GM23338 (cell line): ENCODE data around the gene CNNM2. TPM values are rescaled to one million over a fixed set of nuclear protein-coding genes. Genes with fewer than 3 reads are reported as not detected.

Source experiments
- ATAC-seq: fragments of 200-7000 bp; cut with Tn5 transposase; 3 replicates; pipeline ENCODE4 v1.9.1; 2020
- DNase-seq: peaks from one replicate; pipeline ENCODE4 v3.0.0-alpha.2; 2015; ENCODE audit warnings: low spot score
- H2AFZ ChIP-seq: fragments of 200-600 bp; sonication (generic); 2 replicates; pipeline ENCODE4 v1.8.0; 2016; ENCODE audit warnings: antibody characterized with exemption, mild to moderate bottlenecking, moderate library complexity
- H3F3A ChIP-seq: fragments of 200-600 bp; sonication (generic); replicated peaks from 2 replicates; pipeline ENCODE4 v1.8.0; 2017; ENCODE audit warnings: antibody characterized with exemption, mixed run types, low read depth
- H3K27ac ChIP-seq: fragments of 200-600 bp; sonication (generic); 2 replicates; pipeline ENCODE4 v1.6.1; 2016; ENCODE audit warnings: low read depth
- H3K27me3 ChIP-seq: fragments of 200-600 bp; sonication (generic); 2 replicates; pipeline ENCODE4 v1.8.0; 2016; ENCODE audit warnings: mild to moderate bottlenecking, mixed run types, moderate library complexity; ENCODE audit not compliant: insufficient read depth
- H3K36me3 ChIP-seq: fragments of 200-600 bp; sonication (generic); 2 replicates; pipeline ENCODE4 v1.8.0; 2016; ENCODE audit warnings: mild to moderate bottlenecking; ENCODE audit not compliant: insufficient read depth
- H3K4me1 ChIP-seq: fragments of 200-600 bp; sonication (generic); 2 replicates; pipeline ENCODE4 v1.8.0; 2016; ENCODE audit warnings: mild to moderate bottlenecking, moderate library complexity; ENCODE audit not compliant: insufficient read depth
- H3K4me2 ChIP-seq: fragments of 200-600 bp; sonication (generic); 2 replicates; pipeline ENCODE4 v1.7.1; 2017; ENCODE audit warnings: mixed run types
- H3K4me3 ChIP-seq: fragments of 200-600 bp; sonication (generic); 2 replicates; pipeline ENCODE4 v1.6.1; 2016; ENCODE audit warnings: mixed run types
- H3K79me2 ChIP-seq: fragments of 200-600 bp; sonication (generic); replicated peaks from 2 replicates; pipeline ENCODE4 v1.8.0; 2017; ENCODE audit warnings: mild to moderate bottlenecking; ENCODE audit not compliant: insufficient read depth
- H3K9me2 ChIP-seq: fragments of 200-600 bp; sonication (generic); 2 replicates; pipeline ENCODE4 v1.8.0; 2017; ENCODE audit not compliant: insufficient read depth
- H4K20me1 ChIP-seq: fragments of 200-600 bp; sonication (generic); replicated peaks from 2 replicates; pipeline ENCODE4 v1.8.0; 2017; ENCODE audit warnings: mild to moderate bottlenecking; ENCODE audit not compliant: insufficient read depth
- H3K27ac Mint-ChIP-seq: 2 replicates; pipeline ENCODE4 v1.8.0; 2020; ENCODE audit warnings: inconsistent platforms, mild to moderate bottlenecking, moderate library complexity, mixed read lengths
- H3K27me3 Mint-ChIP-seq: 3 replicates; pipeline ENCODE4 v1.8.0; 2022; ENCODE audit warnings: low read depth, mild to moderate bottlenecking, moderate library complexity, mixed read lengths, inconsistent platforms; ENCODE audit not compliant: insufficient read depth, poor library complexity
- H3K36me3 Mint-ChIP-seq: 3 replicates; pipeline ENCODE4 v1.8.0; 2021; ENCODE audit warnings: low read depth, mild to moderate bottlenecking, inconsistent platforms, moderate library complexity, mixed read lengths
- H3K4me1 Mint-ChIP-seq: 3 replicates; pipeline ENCODE4 v1.8.0; 2020; ENCODE audit warnings: mild to moderate bottlenecking, inconsistent platforms, mixed read lengths
- H3K4me3 Mint-ChIP-seq: 3 replicates; pipeline ENCODE4 v1.8.0; 2021; ENCODE audit warnings: moderate library complexity, mild to moderate bottlenecking, inconsistent platforms, mixed read lengths
- H3K9me3 Mint-ChIP-seq: 3 replicates; pipeline ENCODE4 v1.8.0; 2020; ENCODE audit warnings: moderate library complexity, mild to moderate bottlenecking, inconsistent platforms, mixed read lengths
- CREB1 ChIP-seq: fragments of 250-450 bp; sonication (Bioruptor Pico); IDR thresholded peaks from 2 replicates; pipeline ENCODE4 v1.5.0; 2020; ENCODE audit warnings: low read depth, mild to moderate bottlenecking, moderate library complexity
- EZH2phosphoT487 ChIP-seq: fragments of 200-600 bp; sonication (generic); IDR thresholded peaks from one replicate; pipeline ENCODE4 v1.8.1; 2018; ENCODE audit warnings: antibody characterized with exemption; ENCODE audit not compliant: unreplicated experiment
- NANOG ChIP-seq: IDR thresholded peaks from 2 replicates; pipeline ENCODE4 v1.6.1; 2016; ENCODE audit warnings: antibody characterized with exemption, borderline replicate concordance
- STAT1 ChIP-seq: IDR thresholded peaks from one replicate; pipeline ENCODE4 v1.6.1; 2016; ENCODE audit warnings: antibody characterized with exemption; ENCODE audit not compliant: unreplicated experiment
- polyA plus RNA-seq: library from polyadenylated mRNA; unstranded; fragments of >200 nt; fragmentation: Nextera tagmentation; extraction: Ambion mirVana; gene quantifications from 2 replicates; pipeline ENCODE4 v1.2.1, GENCODE V29; 2016
- total RNA-seq: library from RNA; depleted of rRNA; stranded (reverse); fragments of >200 nt; shearing (Covaris generic); gene quantifications from 2 replicates; pipeline ENCODE4 v1.2.3, GENCODE V29; 2014
- TF ChIP-seq, protein P1 (sequence below): fragments of 250-450 bp; sonication (Bioruptor Pico); IDR thresholded peaks from 2 replicates; pipeline ENCODE4 v1.5.0; 2020; ENCODE audit warnings: mild to moderate bottlenecking, moderate library complexity
- TF ChIP-seq, protein P2 (sequence below): IDR thresholded peaks from 2 replicates; pipeline ENCODE4 v1.6.1; 2016; ENCODE audit warnings: antibody characterized with exemption

Gene CNNM2
- total and polyA plus RNA-seq, 2 experiments from 2014 or later = 4.5 to 31.3 TPM

DNA sequence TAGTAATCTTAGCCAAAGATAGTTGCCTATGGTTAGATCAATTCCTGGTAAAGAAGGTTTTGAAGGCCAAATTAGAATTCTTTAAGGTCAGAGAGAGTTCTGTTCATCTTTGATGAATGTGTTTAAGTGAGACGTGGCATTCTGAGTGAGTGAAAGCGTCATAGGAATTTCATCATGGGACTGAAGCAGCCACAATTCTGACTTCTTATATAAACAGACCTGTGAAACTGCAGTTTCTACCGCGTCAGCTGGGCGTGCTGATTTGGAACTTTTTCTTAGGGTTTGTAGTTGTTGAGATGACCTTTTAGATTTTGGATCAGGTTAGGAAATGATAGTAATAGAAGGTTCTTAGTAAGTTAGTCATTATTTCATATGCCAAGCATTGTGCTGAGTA, 103.8 kb downstream of the CNNM2 start (continued):
- TF ChIP-seq, protein P1, sequence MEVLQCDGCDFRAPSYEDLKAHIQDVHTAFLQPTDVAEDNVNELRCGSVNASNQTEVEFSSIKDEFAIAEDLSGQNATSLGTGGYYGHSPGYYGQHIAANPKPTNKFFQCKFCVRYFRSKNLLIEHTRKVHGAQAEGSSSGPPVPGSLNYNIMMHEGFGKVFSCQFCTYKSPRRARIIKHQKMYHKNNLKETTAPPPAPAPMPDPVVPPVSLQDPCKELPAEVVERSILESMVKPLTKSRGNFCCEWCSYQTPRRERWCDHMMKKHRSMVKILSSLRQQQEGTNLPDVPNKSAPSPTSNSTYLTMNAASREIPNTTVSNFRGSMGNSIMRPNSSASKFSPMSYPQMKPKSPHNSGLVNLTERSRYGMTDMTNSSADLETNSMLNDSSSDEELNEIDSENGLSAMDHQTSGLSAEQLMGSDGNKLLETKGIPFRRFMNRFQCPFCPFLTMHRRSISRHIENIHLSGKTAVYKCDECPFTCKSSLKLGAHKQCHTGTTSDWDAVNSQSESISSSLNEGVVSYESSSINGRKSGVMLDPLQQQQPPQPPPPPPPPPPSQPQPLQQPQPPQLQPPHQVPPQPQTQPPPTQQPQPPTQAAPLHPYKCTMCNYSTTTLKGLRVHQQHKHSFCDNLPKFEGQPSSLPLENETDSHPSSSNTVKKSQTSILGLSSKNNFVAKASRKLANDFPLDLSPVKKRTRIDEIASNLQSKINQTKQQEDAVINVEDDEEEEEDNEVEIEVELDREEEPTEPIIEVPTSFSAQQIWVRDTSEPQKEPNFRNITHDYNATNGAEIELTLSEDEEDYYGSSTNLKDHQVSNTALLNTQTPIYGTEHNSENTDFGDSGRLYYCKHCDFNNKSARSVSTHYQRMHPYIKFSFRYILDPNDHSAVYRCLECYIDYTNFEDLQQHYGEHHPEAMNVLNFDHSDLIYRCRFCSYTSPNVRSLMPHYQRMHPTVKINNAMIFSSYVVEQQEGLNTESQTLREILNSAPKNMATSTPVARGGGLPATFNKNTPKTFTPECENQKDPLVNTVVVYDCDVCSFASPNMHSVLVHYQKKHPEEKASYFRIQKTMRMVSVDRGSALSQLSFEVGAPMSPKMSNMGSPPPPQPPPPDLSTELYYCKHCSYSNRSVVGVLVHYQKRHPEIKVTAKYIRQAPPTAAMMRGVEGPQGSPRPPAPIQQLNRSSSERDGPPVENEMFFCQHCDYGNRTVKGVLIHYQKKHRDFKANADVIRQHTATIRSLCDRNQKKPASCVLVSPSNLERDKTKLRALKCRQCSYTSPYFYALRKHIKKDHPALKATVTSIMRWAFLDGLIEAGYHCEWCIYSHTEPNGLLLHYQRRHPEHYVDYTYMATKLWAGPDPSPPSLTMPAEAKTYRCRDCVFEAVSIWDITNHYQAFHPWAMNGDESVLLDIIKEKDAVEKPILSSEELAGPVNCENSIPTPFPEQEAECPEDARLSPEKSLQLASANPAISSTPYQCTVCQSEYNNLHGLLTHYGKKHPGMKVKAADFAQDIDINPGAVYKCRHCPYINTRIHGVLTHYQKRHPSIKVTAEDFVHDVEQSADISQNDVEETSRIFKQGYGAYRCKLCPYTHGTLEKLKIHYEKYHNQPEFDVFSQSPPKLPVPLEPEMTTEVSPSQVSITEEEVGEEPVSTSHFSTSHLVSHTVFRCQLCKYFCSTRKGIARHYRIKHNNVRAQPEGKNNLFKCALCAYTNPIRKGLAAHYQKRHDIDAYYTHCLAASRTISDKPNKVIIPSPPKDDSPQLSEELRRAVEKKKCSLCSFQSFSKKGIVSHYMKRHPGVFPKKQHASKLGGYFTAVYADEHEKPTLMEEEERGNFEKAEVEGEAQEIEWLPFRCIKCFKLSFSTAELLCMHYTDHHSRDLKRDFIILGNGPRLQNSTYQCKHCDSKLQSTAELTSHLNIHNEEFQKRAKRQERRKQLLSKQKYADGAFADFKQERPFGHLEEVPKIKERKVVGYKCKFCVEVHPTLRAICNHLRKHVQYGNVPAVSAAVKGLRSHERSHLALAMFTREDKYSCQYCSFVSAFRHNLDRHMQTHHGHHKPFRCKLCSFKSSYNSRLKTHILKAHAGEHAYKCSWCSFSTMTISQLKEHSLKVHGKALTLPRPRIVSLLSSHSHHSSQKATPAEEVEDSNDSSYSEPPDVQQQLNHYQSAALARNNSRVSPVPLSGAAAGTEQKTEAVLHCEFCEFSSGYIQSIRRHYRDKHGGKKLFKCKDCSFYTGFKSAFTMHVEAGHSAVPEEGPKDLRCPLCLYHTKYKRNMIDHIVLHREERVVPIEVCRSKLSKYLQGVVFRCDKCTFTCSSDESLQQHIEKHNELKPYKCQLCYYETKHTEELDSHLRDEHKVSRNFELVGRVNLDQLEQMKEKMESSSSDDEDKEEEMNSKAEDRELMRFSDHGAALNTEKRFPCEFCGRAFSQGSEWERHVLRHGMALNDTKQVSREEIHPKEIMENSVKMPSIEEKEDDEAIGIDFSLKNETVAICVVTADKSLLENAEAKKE (CRISPR knock-in tag) = no peak
- no peak for TF ChIP-seq CREB1 (CRISPR knock-in tag)
- no peak for TF ChIP-seq EZH2phosphoT487

DNA sequence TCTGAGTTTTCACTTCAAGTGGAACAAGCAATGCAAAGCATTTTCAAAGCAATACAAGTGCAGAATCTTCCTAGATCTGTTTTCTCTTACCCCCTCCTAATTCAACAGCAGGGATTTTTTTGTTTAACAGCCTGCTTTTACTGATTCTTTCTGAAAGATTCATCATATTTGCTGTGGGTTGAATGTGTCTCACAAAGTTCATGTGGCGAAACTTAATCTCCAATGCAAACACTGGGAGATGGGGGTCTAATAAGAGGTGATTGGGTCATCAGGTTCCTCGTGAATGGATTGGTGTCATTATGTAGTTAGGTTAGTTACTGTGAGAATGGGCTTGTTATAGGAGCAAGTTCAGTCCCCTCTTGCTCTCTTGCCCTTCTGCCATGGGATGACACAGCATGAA, 107.6 kb downstream of the CNNM2 start:
- DNase-seq (no peak), ATAC-seq (no peak)
- no peaks in the 10 kb centered on the region; the same call in 1 of the 2 replicates for H3K79me2 ChIP-seq
- H3K27ac ChIP-seq = no peak overlapping the region
- H3K27me3 ChIP-seq = no peaks in the 10 kb centered on the region
- no peaks in the 10 kb centered on the region; the same call in 2 of the 3 replicates for H3K9me3 Mint-ChIP-seq
- H4K20me1 ChIP-seq = peaks cover 4% of the 10 kb centered on the region; the same call in 1 of the 2 replicates
- no peak overlapping the region for H2AFZ ChIP-seq
- H3K4me2 ChIP-seq = no peak overlapping the region
- H3K36me3 ChIP-seq = no peaks in the 10 kb centered on the region
- no peak overlapping the region for H3K4me3 ChIP-seq
- peaks cover 9% of the 10 kb centered on the region for H3K4me1 Mint-ChIP-seq
- H3F3A ChIP-seq = no peaks in the 10 kb centered on the region
- no peaks in the 10 kb centered on the region for H3K36me3 Mint-ChIP-seq
- no peaks in the 10 kb centered on the region for H3K27me3 Mint-ChIP-seq
- no peaks in the 10 kb centered on the region for H3K9me2 ChIP-seq
- no peaks in the 10 kb centered on the region; the same call in 1 of the 2 replicates for H3K4me1 ChIP-seq
- no peak overlapping the region for H3K4me3 Mint-ChIP-seq
- H3K27ac Mint-ChIP-seq = no peak overlapping the region
- TF ChIP-seq NANOG (no peak), CREB1 (CRISPR knock-in tag) (no peak), STAT1 (no peak)
- TF ChIP-seq, protein P2, sequence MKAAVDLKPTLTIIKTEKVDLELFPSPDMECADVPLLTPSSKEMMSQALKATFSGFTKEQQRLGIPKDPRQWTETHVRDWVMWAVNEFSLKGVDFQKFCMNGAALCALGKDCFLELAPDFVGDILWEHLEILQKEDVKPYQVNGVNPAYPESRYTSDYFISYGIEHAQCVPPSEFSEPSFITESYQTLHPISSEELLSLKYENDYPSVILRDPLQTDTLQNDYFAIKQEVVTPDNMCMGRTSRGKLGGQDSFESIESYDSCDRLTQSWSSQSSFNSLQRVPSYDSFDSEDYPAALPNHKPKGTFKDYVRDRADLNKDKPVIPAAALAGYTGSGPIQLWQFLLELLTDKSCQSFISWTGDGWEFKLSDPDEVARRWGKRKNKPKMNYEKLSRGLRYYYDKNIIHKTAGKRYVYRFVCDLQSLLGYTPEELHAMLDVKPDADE = no peak
- TF ChIP-seq, protein P1 (CRISPR knock-in tag) = no peak
